Body of pancreas (tissue), 4 donors: Measurements from ENCODE around the gene MGAT5. TPM values are rescaled to one million over a fixed set of nuclear protein-coding genes. Genes with fewer than 3 reads are reported as not detected.

Experiments used
- ATAC-seq: fragments of 150-250 bp; one replicate; pipeline ENCODE4 v1.9.1; 2016
- DNase-seq, 4 donors: peaks; one replicate each; pipeline ENCODE4 v3.0.0-alpha.2; 2019
- H3K27ac ChIP-seq, 4 donors: fragments of 200-600 bp; sonication (generic); 1 replicate in 3 of 4; 2 replicates in 1 of 4; pipeline versions ENCODE4 v1.5.1 to v1.6.1; 2016 to 2019; ENCODE audit warnings: mild to moderate bottlenecking in 1 of 4, mixed read lengths in 1 of 4, moderate library complexity in 1 of 4
- H3K27me3 ChIP-seq, 2 donors: fragments of 200-600 bp; sonication (generic); one replicate each; pipeline ENCODE4 v1.6.0; 2016; ENCODE audit warnings: mild to moderate bottlenecking in 1 of 2
- H3K36me3 ChIP-seq, 2 donors: fragments of 200-600 bp; sonication (generic); replicated peaks in 1 of 2; 2 replicates each; pipeline ENCODE4 v1.5.1; 2016; ENCODE audit warnings: low read depth in 2 of 2; ENCODE audit not compliant: insufficient read depth in 1 of 2
- H3K4me1 ChIP-seq: fragments of 200-600 bp; sonication (generic); one replicate; pipeline ENCODE4 v1.6.0; 2016
- H3K4me3 ChIP-seq, 2 donors: fragments of 200-600 bp; sonication (generic); 1 replicate in 1 of 2; 2 replicates in 1 of 2; pipeline ENCODE4 v1.5.1; 2016 to 2019
- H3K9me3 ChIP-seq, 3 donors: fragments of 200-600 bp; sonication (generic); 1 replicate in 2 of 3; 2 replicates in 1 of 3; pipeline ENCODE4 v1.5.1; 2016
- POLR2A ChIP-seq, 3 donors: fragments of 450-650 bp; IDR thresholded peaks; one replicate each; pipeline ENCODE4 v1.6.1; 2016; ENCODE audit warnings: antibody characterized with exemption in 3 of 3, mild to moderate bottlenecking in 2 of 3
- WGBS, 2 donors: methylation state at CpG; one replicate each; pipeline ENCODE4 v1.1.5; 2017; 5-methylcytosine and 5-hydroxymethylcytosine counted together
- intact Hi-C: fragments of 100-400 bp; cut with DNase I; formaldehyde crosslinking; loops from one replicate; pipeline ENCODE4 v1.15.1; 2023
- total RNA-seq, 2 donors: library from RNA; depleted of rRNA; stranded (reverse); fragments of >200 nt; gene quantifications; one replicate each; pipeline ENCODE4 v1.1.0, GENCODE V29; 2016
- TF ChIP-seq, protein P1 (sequence below), 7 experiments: fragments of 450-650 bp in 4 of 7; fragments of 200-600 bp in 3 of 7; sonication (generic) in 3 of 7; IDR thresholded peaks; one replicate each; pipeline ENCODE4 v1.5.1; 2016 to 2019; ENCODE audit warnings: antibody characterized with exemption in 7 of 7

MGAT5 gene
- total RNA-seq, 2 donors from 2014 or later, result 15.8 to 16.3 TPM

GRCh38 chr2:134277223-134277622, 23.4 kb downstream of the MGAT5 start:
- TF ChIP-seq POLR2A (IDR thresholded peaks at IDR 0.05), result no peak
- TF ChIP-seq, protein P1, sequence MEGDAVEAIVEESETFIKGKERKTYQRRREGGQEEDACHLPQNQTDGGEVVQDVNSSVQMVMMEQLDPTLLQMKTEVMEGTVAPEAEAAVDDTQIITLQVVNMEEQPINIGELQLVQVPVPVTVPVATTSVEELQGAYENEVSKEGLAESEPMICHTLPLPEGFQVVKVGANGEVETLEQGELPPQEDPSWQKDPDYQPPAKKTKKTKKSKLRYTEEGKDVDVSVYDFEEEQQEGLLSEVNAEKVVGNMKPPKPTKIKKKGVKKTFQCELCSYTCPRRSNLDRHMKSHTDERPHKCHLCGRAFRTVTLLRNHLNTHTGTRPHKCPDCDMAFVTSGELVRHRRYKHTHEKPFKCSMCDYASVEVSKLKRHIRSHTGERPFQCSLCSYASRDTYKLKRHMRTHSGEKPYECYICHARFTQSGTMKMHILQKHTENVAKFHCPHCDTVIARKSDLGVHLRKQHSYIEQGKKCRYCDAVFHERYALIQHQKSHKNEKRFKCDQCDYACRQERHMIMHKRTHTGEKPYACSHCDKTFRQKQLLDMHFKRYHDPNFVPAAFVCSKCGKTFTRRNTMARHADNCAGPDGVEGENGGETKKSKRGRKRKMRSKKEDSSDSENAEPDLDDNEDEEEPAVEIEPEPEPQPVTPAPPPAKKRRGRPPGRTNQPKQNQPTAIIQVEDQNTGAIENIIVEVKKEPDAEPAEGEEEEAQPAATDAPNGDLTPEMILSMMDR (IDR thresholded peaks at IDR 0.05), result no peak
- peaks cover 16% of the 10 kb centered on the region for H3K4me1 ChIP-seq
- ATAC-seq, result no peak
- no peaks in the 10 kb centered on the region for H3K27me3 ChIP-seq
- H3K9me3 ChIP-seq, result no peaks in the 10 kb centered on the region
- no peaks in the 10 kb centered on the region for H3K36me3 ChIP-seq
- no peak overlapping the region for H3K27ac ChIP-seq
- DNase-seq, result no peak
- no peak overlapping the region for H3K4me3 ChIP-seq
- intact Hi-C loops, result no loop called here
- 93 to 95% methylated on average over 4 of the region's 4 CpGs for WGBS, 2 donors

DNA sequence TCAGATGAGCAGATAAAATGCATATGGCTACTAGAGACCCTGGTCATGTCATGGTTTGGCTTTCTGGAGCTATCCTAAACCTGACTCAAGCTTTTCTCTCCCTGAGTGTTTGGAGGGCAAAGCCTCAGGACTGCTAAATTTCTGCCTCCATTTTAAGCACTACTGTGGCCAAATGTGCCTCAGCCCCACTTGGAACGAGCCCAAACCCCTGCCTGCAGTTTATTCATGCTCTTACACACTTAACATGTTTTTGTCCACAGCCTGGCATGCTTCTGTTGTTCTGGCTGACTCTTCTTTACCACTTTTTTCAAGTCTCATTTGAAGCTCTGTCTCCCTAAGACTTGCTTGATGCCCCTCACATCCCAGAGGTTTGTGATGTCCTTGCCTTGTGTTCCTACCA, 24.7 kb downstream of the MGAT5 start:
- Histone ChIP-seq H3K36me3 (no peaks in the 10 kb centered on the region), H3K27ac (no peak overlapping the region), H3K4me3 (no peak overlapping the region), H3K9me3 (no peaks in the 10 kb centered on the region), H3K27me3 (no peaks in the 10 kb centered on the region), H3K4me1 (peaks cover 16% of the 10 kb centered on the region)
- DNase-seq, result no peak
- TF ChIP-seq, protein P1 (IDR thresholded peaks at IDR 0.05), result no peak
- no peak for TF ChIP-seq POLR2A (IDR thresholded peaks at IDR 0.05)
- no peak for ATAC-seq
- 91 to 100% methylated on average over 1 of the region's 1 CpG for WGBS, 2 donors
- intact Hi-C loops, result no loop called here

DNA sequence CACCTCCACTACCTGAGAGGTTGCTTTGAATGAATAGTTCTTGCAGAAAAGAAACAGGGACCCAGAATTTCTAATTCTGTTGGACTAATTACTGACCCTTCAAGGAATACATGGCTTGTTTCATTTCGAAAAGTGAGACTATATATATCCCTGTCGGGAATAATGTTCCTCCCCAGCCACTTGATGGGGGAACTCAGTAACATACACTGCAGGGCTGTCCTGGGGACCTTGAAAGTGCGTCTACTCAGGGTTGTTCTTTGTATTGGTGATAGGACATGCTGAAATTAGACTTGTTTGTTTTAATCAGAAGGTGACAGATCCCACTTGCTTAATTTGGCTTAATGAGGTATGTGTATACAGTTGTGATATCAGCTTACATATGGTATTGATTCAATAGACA, 25.5 kb downstream of the MGAT5 start:
- H3K36me3 ChIP-seq, result no peaks in the 10 kb centered on the region
- intact Hi-C loops, result no loop called here
- DNase-seq, result no peak
- H3K9me3 ChIP-seq, result no peaks in the 10 kb centered on the region
- peaks cover 13% of the 10 kb centered on the region for H3K4me1 ChIP-seq
- WGBS, 2 donors, result 50 to 56% methylated on average over 3 of the region's 3 CpGs
- TF ChIP-seq, protein P1 (IDR thresholded peaks at IDR 0.05), result no peak
- TF ChIP-seq POLR2A (IDR thresholded peaks at IDR 0.05), result no peak
- H3K27ac ChIP-seq, result no peak overlapping the region
- no peaks in the 10 kb centered on the region for H3K27me3 ChIP-seq
- no peak overlapping the region for H3K4me3 ChIP-seq
- ATAC-seq, result no peak

DNA sequence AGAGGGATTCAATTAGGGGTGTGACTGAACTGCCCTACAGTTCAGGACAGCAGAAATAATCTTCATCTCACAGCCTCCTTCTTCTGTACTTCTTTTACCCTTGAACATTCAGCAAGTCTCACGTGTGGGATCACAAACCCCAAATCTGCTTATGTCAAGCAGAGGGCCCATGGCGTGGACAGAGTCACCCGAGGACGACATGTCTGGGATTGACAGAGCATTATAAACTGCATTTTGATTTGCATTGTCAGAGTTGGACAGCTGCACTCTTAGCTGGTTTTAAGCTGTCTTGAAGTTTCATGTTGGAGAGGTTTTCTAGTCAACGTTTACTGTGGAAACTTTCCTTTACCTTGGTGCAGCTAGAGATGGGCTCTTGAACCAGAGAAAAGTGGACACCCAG, 26.4 kb downstream of the MGAT5 start:
- WGBS, 2 donors, result 84 to 89% methylated on average over 5 of the region's 5 CpGs
- no peaks in the 10 kb centered on the region for H3K36me3 ChIP-seq
- intact Hi-C loops, result no loop called here
- no peak overlapping the region for H3K27ac ChIP-seq
- no peaks in the 10 kb centered on the region for H3K27me3 ChIP-seq
- TF ChIP-seq POLR2A (IDR thresholded peaks at IDR 0.05), result no peak
- no peak overlapping the region for H3K4me3 ChIP-seq
- ATAC-seq, result no peak
- DNase-seq, result no peak
- peaks cover 8% of the 10 kb centered on the region for H3K4me1 ChIP-seq
- H3K9me3 ChIP-seq, result no peaks in the 10 kb centered on the region

DNA sequence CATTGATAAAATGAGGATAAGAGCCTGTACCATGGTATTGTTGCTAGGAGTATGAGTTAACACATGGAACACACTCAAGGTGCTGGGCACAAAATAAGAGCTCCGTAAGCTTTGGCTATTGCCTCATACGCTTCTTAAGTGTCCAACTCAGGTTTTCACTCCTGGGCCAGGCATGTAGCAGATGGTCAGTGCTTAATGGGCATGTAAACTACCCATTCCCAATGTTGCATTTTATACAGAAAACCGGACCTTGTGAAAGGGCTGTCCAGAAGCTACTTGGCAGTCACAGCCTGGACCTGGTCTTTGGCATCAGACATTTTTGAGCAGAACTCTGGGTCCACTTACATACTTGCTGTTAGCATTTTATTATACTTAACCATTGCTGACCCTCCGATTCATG, 26.9 kb downstream of the MGAT5 start:
- no peak for TF ChIP-seq POLR2A (IDR thresholded peaks at IDR 0.05)
- TF ChIP-seq, protein P1 (IDR thresholded peaks at IDR 0.05), result no peak
- peaks cover 8% of the 10 kb centered on the region for H3K4me1 ChIP-seq
- no peaks in the 10 kb centered on the region for H3K9me3 ChIP-seq
- intact Hi-C loops, result no loop called here
- H3K27ac ChIP-seq, result no peak overlapping the region
- ATAC-seq, result no peak
- 97% methylated on average over 4 of the region's 4 CpGs for WGBS, 2 donors
- DNase-seq, result no peak
- H3K27me3 ChIP-seq, result no peaks in the 10 kb centered on the region
- H3K4me3 ChIP-seq, result no peak overlapping the region
- H3K36me3 ChIP-seq, result no peaks in the 10 kb centered on the region
